H1 (cell line): Measurements from ENCODE around the gene HPRT1. TPM values are rescaled to one million over a fixed set of nuclear protein-coding genes. Genes with fewer than 3 reads are reported as not detected.

Experiments
- CTCF ChIA-PET: fragments of 300-600 bp; sonication (Branson Sonifier 250); formaldehyde crosslinking; loops from one replicate; lab custom pipeline; 2021; ENCODE audit not compliant: partially characterized antibody; lab: Charles Lee
- POLR2A ChIA-PET: fragments of 300-600 bp; sonication (Branson Sonifier 250); formaldehyde crosslinking; loops from one replicate; lab custom pipeline; 2021; ENCODE audit warnings: inconsistent platforms; ENCODE audit not compliant: partially characterized antibody; lab: Charles Lee
- DNase-seq, 2 experiments: peaks; one replicate each; pipeline versions ENCODE4 v3.0.0 to v3.0.0-alpha.2; 2010 to 2022; ENCODE audit warnings: low spot score in 2 of 2, low read depth in 1 of 2, mixed read lengths in 1 of 2
- FAIRE-seq: peaks from 2 replicates; lab custom pipeline; 2011; peaks lifted over from hg19 to GRCh38; lab: Jason Lieb, UNC
- H2AFZ ChIP-seq: 2 replicates; pipeline ENCODE4 v1.8.1; 2012; ENCODE audit warnings: low read length, inconsistent platforms
- H2AK5ac ChIP-seq: 2 replicates; pipeline ENCODE4 v1.6.1; 2013; ENCODE audit warnings: low read depth, low read length
- H2BK120ac ChIP-seq: replicated peaks from 2 replicates; pipeline ENCODE3; 2013; ENCODE audit warnings: low read depth, low read length, inconsistent platforms
- H2BK12ac ChIP-seq: 2 replicates; pipeline ENCODE4 v1.6.1; 2013; ENCODE audit warnings: low read depth, low read length
- H2BK15ac ChIP-seq: 2 replicates; pipeline ENCODE4 v1.6.1; 2013; ENCODE audit warnings: low read length
- H2BK20ac ChIP-seq: 2 replicates; pipeline ENCODE4 v1.6.1; 2013; ENCODE audit warnings: low read length
- H2BK5ac ChIP-seq: 2 replicates; pipeline ENCODE4 v1.6.1; 2013; ENCODE audit warnings: low read depth, low read length
- H3K14ac ChIP-seq: 2 replicates; pipeline ENCODE4 v1.6.1; 2013; ENCODE audit warnings: inconsistent platforms; ENCODE audit not compliant: insufficient read length
- H3K18ac ChIP-seq: 2 replicates; pipeline ENCODE4 v1.6.1; 2013; ENCODE audit warnings: low read length; ENCODE audit errors: extremely low read depth
- H3K23ac ChIP-seq: 2 replicates; pipeline ENCODE4 v1.6.1; 2013; ENCODE audit warnings: inconsistent platforms; ENCODE audit not compliant: insufficient read length
- H3K23me2 ChIP-seq: 2 replicates; pipeline ENCODE4 v1.6.1; 2013; ENCODE audit warnings: low read depth, low read length
- H3K27ac ChIP-seq: 2 replicates; pipeline ENCODE4 v1.6.1; 2011; ENCODE audit warnings: low read depth, low read length, inconsistent platforms
- H3K27me3 ChIP-seq, 4 experiments: replicated peaks in 1 of 4; 1 replicate in 1 of 4; 2 replicates in 3 of 4; pipeline versions ENCODE4 v1.6.1 to v1.8.1; 2011 to 2013; ENCODE audit warnings: low read length in 3 of 4, mild to moderate bottlenecking in 3 of 4, inconsistent platforms in 2 of 4, mixed read lengths in 2 of 4, moderate library complexity in 1 of 4; ENCODE audit not compliant: control insufficient read depth in 3 of 4, insufficient read depth in 3 of 4; ENCODE audit errors: extremely low read depth in 1 of 4
- H3K36me3 ChIP-seq, 4 experiments: 2 replicates each; pipeline versions ENCODE4 v1.6.1 to v1.8.1; 2011 to 2013; ENCODE audit warnings: mild to moderate bottlenecking in 4 of 4, low read length in 3 of 4, moderate library complexity in 2 of 4, control low read depth in 1 of 4, inconsistent platforms in 1 of 4; ENCODE audit not compliant: insufficient read depth in 4 of 4, control insufficient read depth in 2 of 4
- H3K4ac ChIP-seq: replicated peaks from 2 replicates; pipeline ENCODE3; 2013; ENCODE audit warnings: low read length, low read depth, mixed read lengths, inconsistent platforms; ENCODE audit not compliant: insufficient read length
- H3K4me1 ChIP-seq, 4 experiments: replicated peaks in 1 of 4; 1 replicate in 1 of 4; 2 replicates in 3 of 4; pipeline versions ENCODE4 v1.6.1 to v1.8.1; 2011 to 2013; ENCODE audit warnings: low read length in 3 of 4, inconsistent platforms in 2 of 4, mixed read lengths in 1 of 4; ENCODE audit not compliant: insufficient read depth in 4 of 4, control insufficient read depth in 3 of 4
- H3K4me2 ChIP-seq, 2 experiments: 2 replicates each; pipeline versions ENCODE4 v1.6.1 to v1.8.1; 2011 to 2013; ENCODE audit warnings: low read depth in 2 of 2, low read length in 2 of 2, control low read depth in 1 of 2, inconsistent platforms in 1 of 2, mild to moderate bottlenecking in 1 of 2; ENCODE audit not compliant: insufficient read depth in 1 of 2
- H3K4me3 ChIP-seq, 4 experiments: fragments of 200-600, 300-600 bp in 1 of 4; sonication (generic), shearing (Covaris generic), sonication (Bioruptor Twin) in 1 of 4; 2 replicates each; pipeline versions ENCODE4 v1.5.1 to v1.8.1; 2011 to 2016; ENCODE audit warnings: low read length in 4 of 4, low read depth in 3 of 4, control low read depth in 2 of 4, inconsistent platforms in 2 of 4, mild to moderate bottlenecking in 2 of 4, mixed read lengths in 1 of 4, moderate library complexity in 1 of 4; ENCODE audit not compliant: insufficient read depth in 2 of 4; ENCODE audit errors: extremely low read depth in 1 of 4
- H3K56ac ChIP-seq: replicated peaks from 2 replicates; pipeline ENCODE3; 2013; ENCODE audit warnings: low read depth, mild to moderate bottlenecking, mixed read lengths, low read length, inconsistent platforms; ENCODE audit not compliant: insufficient read length
- H3K79me1 ChIP-seq: 2 replicates; pipeline ENCODE4 v1.6.1; 2013; ENCODE audit warnings: low read depth, low read length, control low read depth
- H3K79me2 ChIP-seq, 2 experiments: 2 replicates each; pipeline versions ENCODE4 v1.6.1 to v1.8.1; 2012 to 2013; ENCODE audit warnings: low read length in 2 of 2, mild to moderate bottlenecking in 2 of 2, inconsistent platforms in 1 of 2; ENCODE audit not compliant: insufficient read depth in 2 of 2, control insufficient read depth in 1 of 2
- H3K9ac ChIP-seq, 4 experiments: replicated peaks in 1 of 4; 1 replicate in 1 of 4; 2 replicates in 3 of 4; pipeline versions ENCODE4 v1.6.1 to v1.8.1; 2011 to 2013; ENCODE audit warnings: low read depth in 3 of 4, low read length in 3 of 4, control low read depth in 2 of 4, mild to moderate bottlenecking in 2 of 4, moderate library complexity in 2 of 4, inconsistent platforms in 1 of 4; ENCODE audit errors: extremely low read depth in 1 of 4
- H3K9me3 ChIP-seq, 2 experiments: 2 replicates each; pipeline versions ENCODE4 v1.6.1 to v1.8.1; 2012 to 2013; ENCODE audit warnings: mild to moderate bottlenecking in 2 of 2, moderate library complexity in 2 of 2, control low read depth in 1 of 2, inconsistent platforms in 1 of 2, low read depth in 1 of 2, low read length in 1 of 2, mixed read lengths in 1 of 2; ENCODE audit not compliant: insufficient read depth in 2 of 2
- H4K20me1 ChIP-seq, 2 experiments: replicated peaks in 1 of 2; 2 replicates each; pipeline versions ENCODE3 to v1.8.1; 2011 to 2013; ENCODE audit warnings: inconsistent platforms in 2 of 2, low read length in 2 of 2, mild to moderate bottlenecking in 1 of 2; ENCODE audit not compliant: insufficient read depth in 2 of 2, control insufficient read depth in 1 of 2
- H4K5ac ChIP-seq: 2 replicates; pipeline ENCODE4 v1.6.1; 2013; ENCODE audit warnings: low read length, low read depth, mixed read lengths, inconsistent platforms; ENCODE audit not compliant: insufficient read length
- H4K8ac ChIP-seq: 2 replicates; pipeline ENCODE4 v1.8.0; 2013; ENCODE audit warnings: mild to moderate bottlenecking, moderate library complexity, low read length, inconsistent platforms; ENCODE audit not compliant: insufficient read depth; ENCODE audit errors: extremely low read depth
- H4K91ac ChIP-seq: replicated peaks from 2 replicates; pipeline ENCODE3; 2013; ENCODE audit warnings: low read length, mixed read lengths, inconsistent platforms; ENCODE audit not compliant: insufficient read length
- ZNF274 ChIP-seq: IDR thresholded peaks from 2 replicates; pipeline ENCODE4 v1.7.0; 2012; ENCODE audit warnings: low read length, borderline replicate concordance; ENCODE audit errors: extremely low read depth
- WGBS, 2 experiments: shearing (Covaris generic) in 1 of 2; methylation state at CpG; one replicate each; pipeline versions ENCODE4 v1.1.6 to v1.1.7; 2013 to 2015; ENCODE audit warnings: low lambda C conversion rate in 2 of 2, mixed read lengths in 2 of 2, inconsistent platforms in 1 of 2, low coverage in 1 of 2, missing lambda C conversion rate in 1 of 2; ENCODE audit not compliant: insufficient replicate concordance in 2 of 2, insufficient coverage in 1 of 2, insufficient read length in 1 of 2; ENCODE audit errors: extremely low coverage in 1 of 2, missing lambda C conversion rate in 1 of 2; 5-methylcytosine and 5-hydroxymethylcytosine counted together
- polyA plus RNA-seq, 7 experiments: library from polyadenylated mRNA; depleted of rRNA in 3 of 7; stranded (reverse) in 5 of 7; unstranded in 2 of 7; fragments of >200 nt in 5 of 7; fragments of 200-250 nt in 2 of 7; gene quantifications; 1 replicate in 5 of 7; 2 replicates in 1 of 7; 4 replicates in 1 of 7; pipeline versions ENCODE4 v1.2.1 to v1.2.3, GENCODE V29; 2011 to 2013; ENCODE audit warnings: missing spikeins in 2 of 7, mixed read lengths in 2 of 7
- total RNA-seq: library from RNA; stranded (reverse); fragmentation: NEBNext Ultra II Directional; extraction: Animal tissue kit (Norgen Biotek cat#: 25700); gene quantifications from 2 replicates; pipeline ENCODE4 v1.2.1, GENCODE V29; 2021

Gene HPRT1
- total and polyA plus RNA-seq, 2 of the 8 experiments (the other 6 are each of a cell fraction or from before 2014, with no cell fraction given): 16.9 to 49.5 TPM

DNA sequence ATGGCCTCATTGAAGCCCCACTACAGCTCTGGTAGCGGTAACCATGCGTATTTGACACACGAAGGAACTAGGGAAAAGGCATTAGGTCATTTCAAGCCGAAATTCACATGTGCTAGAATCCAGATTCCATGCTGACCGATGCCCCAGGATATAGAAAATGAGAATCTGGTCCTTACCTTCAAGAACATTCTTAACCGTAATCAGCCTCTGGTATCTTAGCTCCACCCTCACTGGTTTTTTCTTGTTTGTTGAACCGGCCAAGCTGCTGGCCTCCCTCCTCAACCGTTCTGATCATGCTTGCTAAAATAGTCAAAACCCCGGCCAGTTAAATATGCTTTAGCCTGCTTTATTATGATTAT lies 876 bp downstream of the HPRT1 start:
- Histone ChIP-seq H3K23me2 (no peaks in the 10 kb centered on the region), H3K9ac (peak overlapping the region; percentile 65 to 87 (median 74); a peak in 6 of 7 replicates), H3K56ac (no peak overlapping the region), H3K9me3 (no peaks in the 10 kb centered on the region), H3K4me2 (peak overlapping the region; percentile 48 to 78), H3K4me3 (peak overlapping the region; percentile 54 to 76 (median 56)), H3K36me3 (no peaks in the 10 kb centered on the region), H2BK120ac (no peak overlapping the region), H3K23ac (no peak overlapping the region), H2AK5ac (no peak overlapping the region), H3K27me3 (no peaks in the 10 kb centered on the region), H2AFZ (no peak overlapping the region), H3K4ac (no peak overlapping the region), H2BK15ac (no peak overlapping the region), H2BK5ac (no peak overlapping the region), H3K79me2 (peaks cover 0 to 46% of the 10 kb centered on the region in 2 experiments; a peak in 2 of 4 replicates), H4K5ac (no peak overlapping the region), H4K91ac (no peak overlapping the region), H3K79me1 (no peaks in the 10 kb centered on the region), H3K18ac (no peak overlapping the region), H3K27ac (peak overlapping the region; percentile 67; the same call in 1 of the 2 replicates), H4K20me1 (no peaks in the 10 kb centered on the region), H4K8ac (no peak overlapping the region), H3K14ac (no peak overlapping the region), H2BK20ac (no peak overlapping the region), H3K4me1 (0 out of 7 replicates have a peak, but pooled peaks cover 0 to 2% (median 0%) of the 10 kb centered on the region in 4 experiments), H2BK12ac (no peak overlapping the region)
- no peak for DNase-seq
- ChIA-PET POLR2A (interaction anchor here (2.2 kb wide), 1 partner anchor 304 kb away, joined by 6 read pairs; no protein-coding TSS in a partner anchor), CTCF (no interaction called here)
- no peak for FAIRE-seq
- WGBS, 2 experiments: 7% methylated on average over 9 of the region's 9 CpGs; no CpG with 5 or more reads in 1 of the 2 experiments
- no peak for TF ChIP-seq ZNF274
